ENCODE results near the gene ULBP3.
"Not testable (repeated sequence)": the region's sequence is repeated elsewhere in the genome, so short reads cannot be mapped to it uniquely, and the experiment has no call there.

Gene ULBP3

DNA sequence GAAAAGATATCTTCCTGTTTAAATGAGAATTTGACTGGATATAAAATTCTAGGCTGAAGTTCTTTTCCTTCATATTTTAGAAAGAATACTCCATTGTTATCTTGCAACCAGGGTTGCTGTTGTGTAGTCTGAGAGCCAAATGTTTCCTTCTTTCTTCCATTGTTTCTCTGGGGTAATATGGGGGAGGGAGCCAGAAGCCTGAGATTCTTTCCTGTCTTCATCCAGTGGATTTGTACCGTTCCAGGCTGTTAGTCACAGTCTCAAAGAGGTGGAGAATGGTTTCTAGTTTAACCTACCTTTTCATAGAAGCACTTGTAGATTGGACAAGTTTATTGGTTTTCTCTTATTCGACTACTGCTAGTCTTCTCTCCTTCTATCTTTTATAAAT, 6.1 kb upstream of the ULBP3 start:
- DNase-seq, result no peak

- not testable (repeated sequence) for DNase-seq
Observed at GRCh38 chr6:150074396-150075033, 5.6 kb upstream of the ULBP3 start.

- DNase-seq, result peak; percentile 13
Observed at GRCh38 chr6:150072201-150072600, 3.3 kb upstream of the ULBP3 start.

- DNase-seq, result no peak
Observed at GRCh38 chr6:150070236-150070818, 1.4 kb upstream of the ULBP3 start.

DNA sequence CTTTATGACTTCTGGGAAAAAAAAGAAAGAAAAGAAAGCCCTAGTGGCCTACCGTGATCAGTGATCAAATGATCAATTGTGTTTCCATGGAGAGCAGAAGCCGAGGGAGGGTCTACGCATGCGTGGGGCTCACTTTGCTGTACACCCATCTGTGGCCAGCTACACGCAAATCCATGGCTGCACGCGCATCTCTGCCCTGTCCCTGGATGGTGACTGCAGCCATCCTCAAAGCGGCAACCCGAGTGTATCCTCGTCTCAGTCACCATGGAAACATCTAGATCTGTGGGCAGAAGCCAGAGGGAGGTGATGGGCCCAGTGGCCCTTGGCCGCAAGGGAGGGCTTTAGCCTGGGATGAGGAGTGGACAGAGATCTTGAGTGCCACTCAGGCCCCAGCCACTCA, 785 bp upstream of the ULBP3 start:
- DNase-seq, result peak; percentile 51

DNA sequence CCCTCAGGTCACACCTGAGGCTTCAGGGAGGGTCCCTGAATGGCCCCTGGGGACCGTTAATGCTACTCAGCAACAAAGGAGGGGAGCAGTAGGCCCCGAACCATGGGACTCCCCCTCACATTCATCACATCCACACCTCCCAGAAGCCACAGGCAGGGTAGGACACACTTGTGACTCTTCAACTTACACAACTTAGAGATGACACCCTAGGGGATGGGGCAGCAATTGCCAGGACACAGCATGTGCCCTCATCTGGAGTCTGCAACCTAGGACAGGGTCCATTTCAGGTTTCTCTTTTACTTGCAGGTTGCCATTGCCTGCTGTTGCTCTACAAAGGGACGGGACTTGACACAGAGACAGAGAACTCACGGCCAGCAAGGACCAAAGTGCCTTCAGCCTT, 770 bp downstream of the ULBP3 start:
- DNase-seq, result no peak

GRCh38 chr6:150065083-150065482, 3.8 kb downstream of the ULBP3 start:
- DNase-seq, result no peak

GRCh38 chr6:150063640-150064039, 5.3 kb downstream of the ULBP3 start:
- no peak for DNase-seq

DNA sequence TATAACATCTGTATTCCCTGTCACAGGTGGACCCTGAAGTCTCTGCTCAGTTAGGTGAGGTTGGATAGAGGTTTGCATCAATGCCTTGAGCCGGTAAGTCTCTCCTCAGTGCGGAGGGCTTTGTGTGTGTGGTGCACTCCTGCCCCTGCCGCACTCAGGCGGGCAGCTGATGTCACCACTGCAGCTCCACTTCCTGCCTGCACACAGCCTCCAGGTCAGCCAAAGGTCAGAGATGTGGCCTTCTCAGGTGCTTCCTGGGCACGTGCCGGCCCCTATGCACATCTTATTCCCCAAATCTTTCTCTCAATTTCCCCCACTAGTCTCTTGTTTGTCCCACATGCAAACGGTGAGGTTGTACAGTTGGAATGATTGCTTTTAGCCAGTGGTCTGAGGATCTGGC, 8.9 kb downstream of the ULBP3 start:
- not testable (repeated sequence) for DNase-seq

DNA sequence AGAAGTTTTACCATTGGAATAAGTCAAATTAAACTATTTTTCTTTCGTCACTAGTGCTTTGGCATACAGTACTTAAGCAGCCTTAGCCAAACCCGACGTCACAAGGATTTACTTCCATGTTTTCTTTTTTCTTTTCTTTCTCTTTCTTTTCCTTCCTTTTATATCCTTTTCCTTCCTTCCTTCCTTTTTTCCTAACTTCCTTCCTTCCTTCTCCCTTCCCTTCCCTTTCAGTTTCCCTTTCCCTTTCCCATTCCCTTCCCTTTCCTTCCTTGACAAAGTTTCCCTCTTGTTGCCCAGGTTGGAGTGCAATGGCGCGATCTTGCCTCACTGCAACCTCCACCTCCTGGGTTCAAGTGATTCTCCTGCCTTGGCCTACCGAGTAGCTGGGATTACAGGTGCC, 9.9 kb downstream of the ULBP3 start:
- no peak for DNase-seq

DNA sequence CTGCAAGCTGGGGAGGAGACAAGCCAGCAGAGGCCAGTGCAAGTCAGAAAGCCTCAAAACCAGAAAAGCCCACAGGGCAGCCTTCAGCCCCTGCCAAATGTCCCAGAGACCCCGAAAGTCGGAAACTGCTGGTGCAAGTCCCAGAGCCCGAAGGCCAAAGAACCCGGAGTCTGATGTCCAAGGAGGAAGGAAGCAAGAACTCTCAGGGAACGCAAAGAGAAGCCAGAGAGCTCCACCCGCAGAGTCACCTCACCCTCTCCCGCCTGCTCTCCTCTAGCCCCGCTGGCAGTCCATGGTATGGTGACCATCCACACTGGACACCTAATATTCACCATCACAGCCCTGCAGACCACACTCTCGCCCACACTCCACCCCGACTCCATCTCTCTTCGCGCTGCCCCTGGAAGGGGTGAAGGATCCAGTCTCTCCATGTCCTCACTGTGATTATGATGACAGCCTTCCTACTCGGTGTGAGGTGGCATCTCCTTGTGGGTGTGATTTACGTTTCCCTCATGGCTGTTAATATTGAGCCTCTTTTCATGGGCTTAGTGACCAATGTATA, 10.6 kb downstream of the ULBP3 start:
- DNase-seq, result no peak

- DNase-seq, result no peak
Observed at GRCh38 chr6:150057501-150057951, 11.4 kb downstream of the ULBP3 start.

GRCh38 chr6:150056916-150057315, 12.0 kb downstream of the ULBP3 start:
- no peak for DNase-seq

DNA sequence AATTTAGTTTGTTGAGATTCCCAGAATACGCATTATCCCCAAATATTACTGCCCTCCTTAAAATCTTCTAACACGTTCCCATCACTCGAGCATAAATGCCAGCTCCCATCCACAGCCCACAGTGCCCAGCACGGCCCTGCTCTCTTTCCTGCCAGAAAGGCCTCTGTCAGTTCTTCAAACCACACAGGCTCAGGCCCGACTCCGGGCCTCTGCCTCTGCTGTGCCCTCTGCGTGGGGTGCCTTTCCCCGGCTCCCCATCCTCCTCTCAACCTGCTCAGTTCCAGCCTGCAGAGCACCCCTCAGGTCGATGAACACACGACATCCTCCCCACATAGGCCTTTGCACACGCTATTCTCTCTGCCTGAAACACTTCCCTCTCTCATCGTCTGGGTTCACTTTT, 12.8 kb downstream of the ULBP3 start:
- no peak for DNase-seq

DNA sequence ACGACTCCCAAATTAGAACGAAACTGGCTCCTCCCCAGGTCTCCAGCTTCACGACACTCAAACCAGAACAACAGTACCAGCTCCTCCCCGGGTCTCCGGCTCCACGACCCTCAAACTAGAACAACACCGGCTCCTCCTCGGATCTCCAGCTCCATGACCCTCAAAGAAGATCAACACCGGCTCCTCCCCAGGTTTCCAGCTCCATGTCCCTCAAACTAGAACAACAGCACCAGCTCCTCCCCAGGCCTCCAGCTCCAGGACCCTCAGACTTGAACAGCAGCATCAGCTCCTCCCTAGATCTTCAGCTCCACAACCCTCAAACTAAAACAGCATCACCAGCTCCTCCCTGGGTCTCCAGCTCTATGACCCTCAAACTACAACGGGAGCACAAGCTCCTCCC, 13.8 kb downstream of the ULBP3 start:
- no peak for DNase-seq

- DNase-seq, result no peak
Observed at GRCh38 chr6:150053450-150053849, 15.5 kb downstream of the ULBP3 start.

DNA sequence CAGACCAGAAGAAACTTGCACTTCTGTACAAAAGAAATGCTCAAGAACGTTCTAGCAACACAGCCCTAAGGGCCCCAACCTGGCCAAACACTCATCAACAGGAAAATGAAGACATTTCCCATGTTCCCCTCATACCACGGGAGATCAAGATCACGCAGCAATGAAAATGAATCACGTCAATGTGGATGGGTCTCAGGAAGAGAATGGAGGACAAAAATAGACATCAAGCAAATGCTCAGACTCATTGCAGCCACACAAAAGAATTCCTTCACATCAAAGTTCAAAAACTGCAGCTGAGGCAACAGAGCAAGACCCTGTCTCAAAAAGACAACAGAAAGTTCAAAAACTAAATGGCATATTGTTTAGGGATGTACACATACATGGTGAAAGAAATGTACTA, 18.1 kb downstream of the ULBP3 start:
- no peak for DNase-seq

DNA sequence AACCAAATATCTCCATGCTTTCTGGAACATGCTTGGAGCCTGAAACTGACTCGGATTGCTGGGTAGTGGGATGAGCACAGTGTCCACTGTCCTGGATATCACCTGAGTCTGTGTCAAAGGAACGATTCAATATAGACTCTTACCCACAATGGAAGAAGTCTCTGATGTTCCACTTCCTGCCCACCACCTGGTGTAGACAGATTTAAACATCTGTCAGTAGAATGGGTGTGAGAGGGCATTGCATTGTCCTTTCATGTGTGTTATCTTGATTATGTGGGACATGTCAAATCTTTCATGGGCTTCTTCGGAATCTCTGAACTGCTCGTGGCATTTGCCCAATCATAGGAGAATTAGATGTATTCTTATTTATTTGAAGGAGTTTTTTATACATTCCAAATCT, 20.8 kb downstream of the ULBP3 start:
- no peak for DNase-seq

DNA sequence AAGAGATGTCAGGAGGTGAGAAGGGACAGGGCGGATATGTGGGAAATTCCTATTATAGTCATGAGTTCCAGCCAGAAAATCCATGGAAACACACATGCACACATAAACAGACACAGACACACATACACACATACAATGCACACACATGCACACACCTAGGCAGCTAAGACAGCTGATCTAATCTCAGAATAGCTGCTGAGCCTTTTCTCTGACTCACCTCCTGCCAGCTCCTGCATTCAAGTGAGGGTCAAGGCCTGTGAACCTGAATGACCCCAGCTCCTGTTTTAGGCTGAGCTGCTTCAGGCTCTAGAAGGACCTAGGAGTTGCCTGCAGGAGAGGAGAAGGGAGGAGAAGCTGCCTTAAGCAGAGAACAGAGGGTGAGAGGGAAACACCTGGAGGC, 22.0 kb downstream of the ULBP3 start:
- DNase-seq, result no peak

DNA sequence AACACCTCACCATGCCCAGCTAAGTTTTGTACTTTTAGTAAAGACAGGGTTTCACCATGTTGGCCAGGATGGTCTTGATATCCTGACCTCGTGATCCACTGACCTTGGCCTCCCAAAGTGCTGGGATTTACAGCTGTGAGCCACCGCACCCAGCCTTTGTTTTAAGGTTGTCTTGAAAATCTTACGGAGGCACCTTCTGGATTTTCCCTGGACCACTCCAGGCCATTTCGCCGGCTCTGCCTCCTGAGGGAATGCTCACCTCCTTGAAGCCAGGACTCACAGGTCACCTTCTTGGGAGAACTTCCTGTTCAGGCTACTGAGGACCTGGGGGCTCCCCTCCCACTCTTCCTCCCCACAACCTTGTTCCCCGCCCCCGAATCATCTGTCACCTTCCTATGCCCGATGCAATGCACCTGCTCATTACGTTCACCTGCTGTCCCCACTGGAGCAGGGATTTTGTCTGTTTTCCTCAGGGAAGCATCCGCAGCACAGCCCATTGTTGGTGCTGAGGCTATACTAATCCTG, 24.2 kb downstream of the ULBP3 start:
- no peak for DNase-seq

- DNase-seq, result no peak
Observed at GRCh38 chr6:150043501-150044412, 25.2 kb downstream of the ULBP3 start.

- no peak for DNase-seq
Observed at GRCh38 chr6:150043096-150043495, 25.8 kb downstream of the ULBP3 start.
